ENCODE data around the gene APOH. TPM values are rescaled to one million over a fixed set of nuclear protein-coding genes. Genes with fewer than 3 reads are reported as not detected.
"Not testable (repeated sequence)": the region's sequence is repeated elsewhere in the genome, so short reads cannot be mapped to it uniquely, and the experiment has no call there.

APOH gene, protein sequence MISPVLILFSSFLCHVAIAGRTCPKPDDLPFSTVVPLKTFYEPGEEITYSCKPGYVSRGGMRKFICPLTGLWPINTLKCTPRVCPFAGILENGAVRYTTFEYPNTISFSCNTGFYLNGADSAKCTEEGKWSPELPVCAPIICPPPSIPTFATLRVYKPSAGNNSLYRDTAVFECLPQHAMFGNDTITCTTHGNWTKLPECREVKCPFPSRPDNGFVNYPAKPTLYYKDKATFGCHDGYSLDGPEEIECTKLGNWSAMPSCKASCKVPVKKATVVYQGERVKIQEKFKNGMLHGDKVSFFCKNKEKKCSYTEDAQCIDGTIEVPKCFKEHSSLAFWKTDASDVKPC
- total RNA-seq: not detected in 2 replicates

DNA sequence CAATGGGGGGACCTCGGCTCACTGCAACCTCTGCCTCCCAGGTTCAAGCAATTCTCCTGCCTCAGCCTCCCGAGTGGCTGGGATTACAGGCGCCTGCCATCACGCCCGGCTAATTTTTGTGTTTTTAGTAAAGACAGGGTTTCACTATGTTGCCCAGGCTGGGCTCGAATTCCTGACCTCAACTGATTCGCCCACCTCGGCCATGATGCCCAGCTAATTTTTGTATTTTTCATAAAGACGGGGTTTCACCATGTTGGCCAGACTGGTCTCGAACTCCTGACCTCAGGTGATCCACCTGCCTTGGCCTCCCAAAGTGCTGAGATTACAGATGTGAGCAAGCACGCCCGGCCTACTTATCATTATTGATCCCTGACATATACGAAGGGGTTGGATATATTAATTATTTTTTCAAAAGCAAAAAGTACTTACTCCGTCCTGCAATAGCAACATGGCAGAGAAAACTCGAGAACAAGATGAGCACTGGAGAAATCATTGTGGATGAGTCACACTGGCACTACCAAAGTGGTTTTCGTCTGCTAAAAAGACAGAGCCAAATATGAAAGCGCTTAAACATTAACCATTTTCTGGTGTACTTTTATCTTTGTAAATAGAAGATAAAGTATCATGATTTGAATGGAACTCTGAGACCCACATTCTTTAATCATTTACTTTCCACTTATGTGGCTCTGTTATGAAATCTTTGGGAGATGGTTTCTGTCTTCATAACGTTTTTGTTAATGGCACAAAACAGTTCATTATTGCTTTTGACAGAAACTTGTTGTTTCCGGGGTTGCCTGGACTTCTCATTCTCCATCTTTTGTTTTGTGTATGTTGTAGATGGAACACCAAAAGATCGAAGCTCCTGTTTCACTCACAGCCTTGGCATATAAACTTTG, at the start of gene APOH:
Gene APOH, minus strand, starts transcription at position 529 of the 896 bp plus-strand sequence. Its CDS starts 36 bp downstream, at position 493.
- no peak for DNase-seq (ENCODE audit: low read depth in 2 of 2)

DNA sequence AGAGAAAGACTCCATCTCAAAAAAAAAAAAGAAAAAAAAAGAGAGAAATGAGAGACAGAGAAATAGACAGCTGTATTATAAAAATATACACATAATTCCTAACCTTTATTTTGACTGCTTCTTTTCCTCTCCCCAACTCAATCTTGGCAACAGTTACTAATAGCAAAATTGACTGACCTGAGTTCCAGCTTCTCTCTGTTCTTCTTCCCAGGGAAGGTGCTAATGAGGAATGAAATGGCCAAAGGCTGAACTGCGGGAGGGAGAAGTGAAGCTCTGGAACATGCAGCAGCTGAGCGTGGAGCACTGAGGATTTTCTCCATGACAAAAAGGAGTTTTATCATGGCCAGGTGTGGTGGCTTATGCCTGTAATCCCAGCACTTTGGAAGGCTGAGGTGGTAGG, 48.0 kb upstream of the APOH start:
- no peak for DNase-seq (ENCODE audit: low read depth in 2 of 2)

DNA sequence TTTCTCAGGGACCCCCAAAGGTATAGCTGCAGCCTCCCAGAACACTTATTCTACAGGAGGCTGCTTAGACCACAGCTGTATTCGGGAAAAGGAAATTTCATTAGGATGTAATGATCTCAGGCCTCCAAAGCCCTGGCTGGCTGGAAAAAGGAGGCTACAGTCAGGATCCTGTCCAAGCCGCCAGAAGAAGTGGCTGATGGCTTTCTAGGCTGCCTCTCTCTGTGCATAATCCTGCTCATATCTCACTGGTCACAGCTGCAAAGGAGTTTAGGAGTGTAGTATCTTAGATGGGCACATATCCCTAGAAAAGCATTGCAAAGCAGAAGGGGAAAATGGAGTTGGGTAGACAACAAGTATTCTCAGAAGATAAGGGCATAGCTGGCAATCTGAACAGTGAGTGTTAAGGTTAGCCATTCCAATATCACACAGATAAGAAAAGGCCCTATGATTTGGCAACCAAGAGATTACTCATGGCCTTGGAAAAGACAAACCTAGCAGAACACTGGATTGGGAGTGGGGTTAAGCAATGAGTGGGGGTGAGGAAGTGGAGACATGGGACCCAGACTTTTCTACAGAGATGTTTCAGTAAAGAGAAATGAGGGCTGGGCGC, 47.2 kb upstream of the APOH start:
- DNase-seq (ENCODE audit: low read depth in 2 of 2): peak in 1 of 2 donors; percentile 19

DNA sequence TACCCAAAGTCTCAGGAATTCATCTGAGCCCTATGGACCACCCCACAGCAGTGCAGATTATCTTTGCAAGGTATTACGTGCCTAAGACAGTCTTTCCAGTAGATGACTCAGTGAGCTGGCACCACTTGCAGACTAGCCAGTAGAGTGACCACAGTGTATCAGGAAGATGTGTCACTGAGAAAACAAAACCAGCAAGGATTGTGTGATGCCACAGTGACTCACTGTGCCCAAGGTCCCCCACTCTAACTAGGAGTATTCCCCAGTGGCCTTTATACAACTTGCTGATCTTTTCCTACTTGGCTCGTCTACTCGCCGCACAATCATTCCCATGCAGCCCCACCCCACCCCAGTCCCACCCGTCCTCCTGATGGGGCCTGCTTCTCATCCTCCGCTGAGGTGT, 46.4 kb upstream of the APOH start:
- DNase-seq (ENCODE audit: low read depth in 2 of 2): peak; percentile 64 to 93

DNA sequence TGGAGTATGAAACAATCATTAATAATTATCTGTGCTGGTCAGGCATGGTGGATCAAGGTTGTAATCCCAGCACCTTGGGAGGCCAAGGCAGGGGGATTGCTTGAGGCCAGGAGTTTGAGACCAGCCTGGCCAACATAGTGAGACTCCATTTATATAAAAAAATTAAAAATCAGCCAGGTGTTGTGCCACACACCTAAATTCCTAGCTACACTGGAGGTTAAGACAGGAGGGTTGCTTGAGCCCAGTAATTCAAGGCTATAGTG, 44.3 kb upstream of the APOH start:
- no peak for DNase-seq (ENCODE audit: low read depth in 2 of 2)

DNA sequence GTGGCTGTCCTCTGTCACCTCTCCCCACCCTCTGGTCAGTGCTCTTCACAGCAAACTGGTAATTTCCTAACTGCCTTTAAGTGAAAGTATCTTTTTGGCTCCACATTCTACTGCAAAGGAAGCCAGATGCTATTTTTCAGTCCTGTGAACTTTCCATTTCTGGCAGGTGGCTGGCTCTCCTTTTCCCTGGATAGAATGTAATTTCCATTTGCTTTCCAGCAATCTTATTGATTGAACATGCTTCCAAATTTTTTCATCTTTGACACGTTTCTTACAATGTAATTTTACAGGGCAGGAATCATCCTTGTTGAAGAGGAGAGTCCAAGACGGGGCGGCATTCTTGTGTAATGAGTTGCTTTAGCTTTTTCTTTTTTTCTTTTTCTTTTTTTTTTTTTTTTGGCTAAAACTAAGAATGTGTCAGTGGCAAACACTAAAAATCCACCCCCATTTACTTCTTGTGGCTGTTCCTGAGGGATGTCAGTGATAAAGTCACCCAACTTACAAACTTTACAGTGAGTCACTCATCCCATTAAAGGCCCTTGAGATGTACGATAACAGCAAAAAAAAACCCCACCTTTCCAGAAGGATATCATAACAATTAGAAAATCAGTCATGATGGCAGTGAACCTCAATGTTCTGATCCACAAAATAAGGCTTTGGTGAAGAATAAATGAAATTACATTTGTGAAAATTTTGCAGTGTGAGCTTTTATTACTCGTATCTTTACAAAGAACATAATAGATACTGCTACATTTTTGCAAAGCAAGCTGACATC, 43.8 kb upstream of the APOH start:
- DNase-seq (ENCODE audit: low read depth in 2 of 2): peak; percentile 28 to 75

DNA sequence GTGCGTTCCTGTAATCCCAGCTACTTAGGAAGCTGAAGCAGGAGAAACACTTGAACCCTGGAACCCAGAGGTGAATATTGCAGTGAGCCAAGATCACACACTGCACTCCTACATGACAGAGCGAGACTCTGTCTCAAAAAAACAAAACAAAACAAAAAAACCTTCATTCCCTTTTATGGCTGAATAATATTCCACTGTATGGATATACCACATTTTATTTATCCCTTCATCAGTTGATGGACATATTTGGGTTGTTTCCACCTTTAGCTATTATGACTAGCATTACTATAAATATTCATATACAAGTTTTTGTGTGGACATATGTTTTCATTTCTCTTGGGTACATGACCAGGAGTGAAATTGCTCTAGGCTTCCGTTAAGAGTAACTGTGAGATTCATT, 42.3 kb upstream of the APOH start:
- no peak for DNase-seq (ENCODE audit: low read depth in 2 of 2)

DNA sequence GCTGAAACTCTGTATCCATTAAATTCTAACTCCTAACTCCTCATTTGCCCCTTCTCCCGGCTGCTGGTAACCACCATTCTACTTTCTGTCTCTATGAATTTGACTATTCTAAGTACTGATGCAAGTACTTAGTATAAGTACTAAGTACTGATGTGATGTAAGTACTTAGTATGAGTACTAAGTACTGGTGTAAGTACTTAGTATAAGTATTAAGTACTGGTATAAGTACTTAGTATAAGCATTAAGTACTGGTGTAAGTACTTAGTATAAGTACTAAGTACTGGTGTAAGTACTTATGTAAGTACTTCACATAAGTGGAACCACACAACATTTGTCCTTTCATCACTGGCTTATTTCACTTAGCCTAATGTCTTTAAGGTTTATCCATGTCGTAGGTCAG, 40.9 kb upstream of the APOH start:
- DNase-seq (ENCODE audit: low read depth in 2 of 2): no peak

DNA sequence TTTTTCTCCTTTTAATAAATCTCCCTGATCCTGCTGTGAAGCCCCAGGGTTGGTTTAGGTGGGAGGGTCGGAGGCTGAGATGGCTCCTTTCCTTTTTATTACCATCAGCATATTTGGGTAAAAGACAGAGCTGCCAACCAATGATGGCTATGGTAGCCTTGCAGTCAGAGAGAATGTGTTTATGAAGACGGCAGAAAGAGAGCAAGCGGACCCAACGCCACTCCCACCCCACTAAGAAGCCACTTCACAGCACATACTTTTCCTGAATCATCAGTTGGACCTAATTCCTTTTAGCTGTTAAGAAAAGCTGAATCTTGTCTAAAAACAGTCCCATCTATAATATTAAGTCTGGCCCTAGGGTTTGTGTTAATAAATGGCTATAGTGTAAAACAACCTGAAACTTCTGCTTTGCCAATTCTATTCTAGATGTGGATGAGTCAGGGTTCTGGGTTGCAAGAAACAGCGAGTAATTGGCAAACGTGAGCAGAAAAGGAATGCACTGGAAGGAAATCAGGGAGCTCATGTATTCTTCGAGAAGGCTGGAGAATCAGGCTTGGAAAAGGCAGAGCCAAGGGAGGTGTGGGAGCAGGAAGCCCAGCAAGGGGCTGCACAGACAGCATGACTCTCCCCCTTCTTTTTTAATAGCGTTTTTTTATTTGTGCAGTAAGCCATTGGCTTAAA, 39.2 kb upstream of the APOH start:
- peak in 1 of 2 donors; percentile 50 for DNase-seq (ENCODE audit: low read depth in 2 of 2)

DNA sequence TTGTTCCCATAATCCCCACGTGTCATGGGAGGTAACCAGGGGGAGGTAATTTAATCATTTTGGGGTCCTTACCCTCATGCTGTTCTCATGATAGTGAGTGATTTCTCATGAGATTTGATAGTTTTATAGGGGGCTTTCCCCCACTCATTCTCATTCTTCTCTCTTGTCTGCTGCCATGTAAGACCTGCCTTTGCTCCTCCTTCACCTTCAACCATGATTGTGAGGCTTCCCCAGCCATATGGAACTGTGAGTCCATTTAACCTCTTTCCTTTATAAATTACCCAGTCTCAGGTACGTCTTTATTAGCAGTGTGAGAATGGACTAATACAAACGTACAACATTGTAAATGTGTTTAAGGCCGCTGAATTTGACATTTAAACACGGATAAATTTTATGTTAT, 35.5 kb upstream of the APOH start:
- DNase-seq (ENCODE audit: low read depth in 2 of 2): no peak

DNA sequence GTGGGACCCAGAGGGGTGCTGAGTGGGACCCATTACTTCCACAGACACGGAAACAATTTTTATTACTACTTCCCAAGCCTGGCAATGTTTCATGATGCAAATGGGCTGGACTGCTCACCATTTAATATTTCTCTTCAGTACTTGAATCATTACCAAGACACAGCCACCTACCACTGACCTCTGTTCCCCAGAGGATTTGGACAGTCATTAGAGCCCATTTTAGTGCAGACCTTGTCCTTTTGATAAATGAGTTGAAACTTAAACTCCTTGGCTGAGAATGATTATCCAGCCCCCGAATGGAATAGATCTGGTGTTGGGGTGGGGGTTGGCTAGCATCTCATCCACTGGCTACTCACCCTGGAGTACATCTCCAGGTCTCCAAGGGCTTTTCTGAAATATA, 33.6 kb upstream of the APOH start:
- no peak for DNase-seq (ENCODE audit: low read depth in 2 of 2)

DNA sequence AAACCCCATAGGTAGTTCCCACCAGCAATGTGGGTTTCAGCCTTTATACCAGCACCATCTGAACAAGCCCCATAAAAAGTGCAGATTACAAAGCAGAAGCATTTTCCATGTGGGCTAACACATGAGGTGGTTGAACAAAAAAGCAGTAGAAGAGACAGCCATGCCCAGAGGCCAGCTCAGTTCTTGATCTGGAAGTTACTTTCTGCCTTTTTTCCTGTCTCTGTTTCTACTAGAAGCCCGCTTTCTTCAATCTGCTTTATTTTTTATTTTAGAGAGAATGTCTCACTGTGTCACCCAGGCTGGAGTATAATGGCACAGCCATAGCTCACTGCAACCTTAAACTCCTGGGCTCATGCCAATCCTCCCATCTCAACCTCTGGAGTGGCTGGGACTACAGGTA, 31.5 kb upstream of the APOH start:
- no peak for DNase-seq (ENCODE audit: low read depth in 2 of 2)

DNA sequence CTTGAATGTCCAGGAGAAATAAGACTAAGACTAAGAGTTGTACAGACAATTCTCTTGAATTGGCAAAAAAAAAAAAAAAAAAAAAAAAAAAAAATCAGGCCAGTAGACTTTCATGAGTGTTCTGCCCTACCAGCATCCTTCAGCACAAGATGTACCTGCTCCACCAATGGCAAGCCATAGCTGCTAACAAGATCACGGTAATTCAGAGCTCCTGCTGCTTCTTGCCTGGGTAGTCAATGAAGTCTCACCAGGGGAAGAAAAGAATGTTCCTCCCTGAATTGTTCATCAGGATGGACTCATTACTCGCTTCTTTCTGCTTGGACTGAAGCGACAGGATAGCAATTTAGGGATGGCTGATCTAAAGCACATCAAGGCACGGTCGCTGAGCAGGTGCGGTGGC, 31.1 kb upstream of the APOH start:
- DNase-seq (ENCODE audit: low read depth in 2 of 2): no peak

DNA sequence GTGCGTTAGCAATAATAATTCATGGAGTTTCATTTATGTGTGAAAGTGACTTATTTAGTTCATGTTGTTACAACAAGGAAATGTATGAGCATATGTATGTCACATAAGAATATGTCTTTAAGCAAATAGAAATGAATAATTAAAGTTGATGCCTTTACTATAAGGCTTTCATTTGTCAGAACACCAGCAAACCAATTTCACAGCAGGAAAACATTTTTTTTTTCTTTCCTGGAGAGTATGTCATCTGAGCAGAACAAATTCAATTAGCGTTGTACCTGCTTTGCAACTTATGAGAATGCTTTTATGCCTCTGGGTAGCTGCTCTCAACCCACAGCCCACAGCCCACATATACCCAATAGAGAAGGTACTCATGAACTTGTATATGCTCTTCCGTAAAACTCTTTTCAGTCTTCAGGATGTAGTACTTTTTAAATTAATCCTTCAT, 26.3 kb upstream of the APOH start:
- DNase-seq (ENCODE audit: low read depth in 2 of 2): no peak

DNA sequence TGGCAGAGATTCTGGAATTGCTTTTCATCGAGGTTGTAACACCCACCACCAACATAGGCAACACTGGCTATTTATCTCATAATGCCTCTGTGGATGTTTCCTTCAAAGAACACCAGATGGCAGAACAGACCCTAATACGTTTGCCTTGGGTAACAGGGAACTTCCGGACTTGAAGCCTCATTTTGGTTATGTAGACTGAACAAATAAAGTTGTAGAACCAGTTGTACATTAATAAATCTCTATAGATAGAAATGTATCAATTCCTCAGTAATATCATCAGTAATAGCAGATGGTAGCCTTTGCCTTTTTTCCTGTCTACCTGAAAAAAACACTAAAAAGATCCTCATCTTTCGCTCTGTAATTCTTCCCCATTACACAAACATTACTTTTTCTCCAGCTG, 25.9 kb upstream of the APOH start:
- DNase-seq (ENCODE audit: low read depth in 2 of 2): peak; percentile 83 to 86

DNA sequence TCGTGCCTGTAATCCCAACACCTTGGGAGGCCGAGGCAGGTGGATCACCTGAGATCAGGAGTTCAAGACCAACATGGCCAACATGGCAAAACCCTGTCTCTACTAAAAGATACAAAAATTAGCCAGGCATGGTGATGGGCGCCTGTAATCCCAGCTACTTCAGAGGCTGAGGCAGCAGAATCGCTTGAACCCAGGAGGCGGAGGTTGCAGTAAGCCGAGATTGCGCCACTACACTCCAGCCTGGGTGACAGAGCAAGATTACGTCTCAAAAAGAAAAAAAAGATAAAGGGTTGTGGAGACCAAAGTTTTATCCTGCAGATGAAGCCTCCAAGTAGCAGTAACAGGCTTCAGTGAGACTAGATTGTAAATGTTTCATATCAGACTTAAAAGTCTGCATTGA, 24.2 kb upstream of the APOH start:
- DNase-seq (ENCODE audit: low read depth in 2 of 2): not testable (repeated sequence)

DNA sequence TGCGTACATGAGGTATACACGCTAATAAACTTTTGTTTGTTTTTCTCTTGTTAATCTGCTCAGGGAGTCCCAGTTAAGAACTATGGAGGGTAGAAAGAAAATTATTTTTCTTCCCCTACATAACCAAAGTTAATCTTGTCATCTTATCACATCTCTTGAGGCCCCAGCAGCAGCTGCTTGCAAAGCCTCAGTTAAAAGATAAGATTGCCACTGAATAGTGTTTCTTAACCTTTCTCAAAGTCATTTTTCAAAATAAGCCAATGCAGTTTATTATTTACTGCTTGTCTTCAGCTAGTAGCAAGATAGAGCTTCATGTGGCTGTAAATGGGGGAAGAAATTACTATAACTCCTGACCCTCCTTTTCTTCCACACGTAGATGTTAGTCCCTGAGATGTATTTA, 21.5 kb upstream of the APOH start:
- DNase-seq (ENCODE audit: low read depth in 2 of 2): no peak

DNA sequence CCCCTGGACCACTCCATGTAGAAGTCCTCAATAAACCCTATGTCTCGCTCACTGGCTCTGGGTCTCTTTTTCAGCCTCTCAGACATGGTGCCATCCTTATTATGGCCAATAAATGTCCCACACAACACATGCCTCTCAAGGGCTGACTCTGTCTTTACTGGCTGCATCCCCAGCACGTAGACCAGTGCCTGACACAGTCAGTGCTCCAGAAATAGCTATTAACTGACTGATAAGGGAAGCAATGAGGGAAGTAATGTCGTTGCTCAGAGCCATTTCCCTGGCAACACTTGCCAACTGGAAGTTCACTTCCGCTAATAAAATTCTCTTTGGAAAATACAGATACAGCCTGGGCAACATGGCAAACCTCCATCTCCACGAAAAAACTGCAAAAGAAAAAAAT, 19.1 kb upstream of the APOH start:
- peak; percentile 27 to 74 for DNase-seq (ENCODE audit: low read depth in 2 of 2)

DNA sequence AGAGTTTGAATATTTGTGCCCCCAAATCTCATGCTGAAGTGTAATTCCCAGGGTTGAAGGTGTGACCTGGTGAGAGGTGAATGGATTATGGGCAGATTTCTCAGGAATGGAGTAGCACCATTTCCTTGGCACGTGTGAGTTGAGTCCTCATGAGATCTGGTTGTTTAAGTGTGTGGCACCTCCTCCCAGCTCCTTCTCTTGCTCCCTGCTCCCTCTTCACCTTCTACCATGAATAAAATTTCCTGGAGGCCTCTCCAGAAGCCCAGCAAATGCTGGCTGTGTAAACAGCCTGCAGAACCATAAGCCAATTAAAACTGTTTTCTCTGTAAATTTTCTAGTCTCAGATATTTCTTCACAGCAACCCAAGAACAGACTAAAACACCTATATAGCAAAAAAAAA, 12.6 kb upstream of the APOH start:
- no peak for DNase-seq (ENCODE audit: low read depth in 2 of 2)

DNA sequence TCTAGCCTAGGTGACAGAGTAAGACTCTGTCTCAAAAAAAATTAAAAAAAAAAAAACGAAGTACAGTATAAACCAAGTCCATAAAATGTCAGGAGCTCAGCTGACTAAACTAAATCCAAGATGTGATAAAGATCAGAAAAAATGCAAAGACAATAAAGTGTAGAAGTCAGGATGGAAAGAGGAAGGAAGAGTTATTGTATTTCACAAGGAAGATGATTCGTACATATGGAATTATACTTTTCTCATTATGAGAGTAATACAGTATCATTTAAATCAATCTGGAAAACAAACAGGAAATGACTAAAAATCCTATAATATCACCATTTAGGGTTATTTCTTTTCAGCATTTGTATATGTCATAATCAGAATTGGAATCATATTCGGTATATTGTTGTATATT, 11.4 kb upstream of the APOH start:
- peak in 1 of 2 donors; percentile 28 for DNase-seq (ENCODE audit: low read depth in 2 of 2)

DNA sequence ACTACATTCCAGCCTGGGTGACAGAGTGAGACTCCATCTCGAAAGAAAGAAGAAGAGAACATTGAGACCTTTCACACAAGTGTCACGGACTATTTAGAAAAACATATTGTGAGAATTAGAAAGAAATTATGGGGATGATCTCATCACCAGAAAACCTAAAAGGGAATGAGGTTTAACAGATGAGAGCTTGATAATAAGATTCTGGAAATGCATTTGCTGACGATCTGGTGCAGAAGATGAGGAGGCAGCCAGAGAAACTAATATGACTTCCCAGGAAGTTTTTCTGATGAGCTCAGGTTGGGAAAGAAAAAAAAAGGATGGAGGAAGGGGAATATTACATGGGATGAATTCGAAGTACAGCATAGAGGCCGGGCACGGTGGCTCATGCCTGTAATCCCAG, 10.8 kb upstream of the APOH start:
- DNase-seq (ENCODE audit: low read depth in 2 of 2): no peak

Measured in lung microvascular endothelial cell (primary cell).